Hematopoietic multipotent progenitor cell treated with erythropoietin and hydrocortisone succinate and interleukin-3 and kit ligand, for 17 days (in vitro differentiated cells): ENCODE measurements around the gene GSN.

ENCODE experiments used
- DNase-seq: peaks from one replicate; pipeline ENCODE4 v3.0.0-alpha.2; 2015; ENCODE audit warnings: low spot score

Gene GSN

DNA sequence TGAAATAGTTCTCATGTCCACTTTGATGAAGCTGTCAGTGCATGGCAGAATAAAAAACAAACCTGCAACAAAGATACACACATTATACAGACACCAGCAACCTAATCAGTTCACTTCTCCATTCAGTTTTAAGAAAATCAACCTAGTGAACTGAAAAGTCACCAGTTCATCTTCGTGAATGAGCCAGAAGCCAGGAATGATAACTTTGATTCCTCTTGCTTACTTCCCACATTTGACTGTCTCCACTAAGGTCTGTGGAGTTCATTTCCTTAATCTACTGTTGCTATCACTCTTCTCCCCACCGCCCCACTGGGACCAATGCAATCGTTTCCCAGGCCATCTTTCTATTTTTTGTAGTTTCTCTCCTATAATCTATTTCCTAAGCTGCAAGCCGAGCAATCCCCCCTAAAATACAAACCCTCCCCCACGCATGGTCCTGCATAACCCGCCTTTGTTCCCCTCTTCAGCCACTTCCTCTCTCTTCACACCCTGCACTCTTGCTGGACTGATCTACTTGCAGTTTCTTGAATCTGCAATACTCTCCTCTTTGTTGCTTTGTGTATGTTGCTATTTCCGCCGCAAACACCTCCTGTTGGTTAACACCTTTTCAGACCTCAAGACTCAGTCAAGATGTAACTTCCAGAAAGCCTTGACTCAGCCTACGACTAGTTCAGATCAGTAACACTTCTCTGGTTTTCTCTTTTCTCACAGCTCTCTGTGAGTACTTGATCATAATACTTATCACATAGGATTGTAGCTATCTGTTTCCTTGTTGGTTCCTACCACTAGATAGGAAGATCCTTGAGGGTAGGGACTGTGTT, 85.5 kb downstream of the GSN start:
- peak; percentile 66 for DNase-seq

DNA sequence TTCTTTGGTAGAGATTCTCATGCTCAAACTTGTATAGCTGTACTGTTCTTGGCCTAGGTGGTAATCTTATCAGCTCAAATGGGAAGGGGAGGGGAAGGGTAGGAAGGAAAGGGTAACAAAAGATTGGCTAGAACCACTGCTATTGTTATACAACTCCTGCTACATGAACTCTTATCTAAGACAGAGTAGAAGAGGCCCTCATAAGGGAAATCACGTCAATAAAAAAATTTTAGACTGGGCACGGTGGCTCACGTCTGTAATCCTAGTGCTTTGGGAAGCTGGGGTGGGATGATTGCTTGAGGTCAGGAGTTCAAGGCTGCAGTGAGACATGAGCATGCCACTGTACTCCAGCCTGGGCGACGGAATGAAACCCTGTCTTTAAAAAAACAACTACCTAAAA, 86.2 kb downstream of the GSN start:
- DNase-seq = no peak

DNA sequence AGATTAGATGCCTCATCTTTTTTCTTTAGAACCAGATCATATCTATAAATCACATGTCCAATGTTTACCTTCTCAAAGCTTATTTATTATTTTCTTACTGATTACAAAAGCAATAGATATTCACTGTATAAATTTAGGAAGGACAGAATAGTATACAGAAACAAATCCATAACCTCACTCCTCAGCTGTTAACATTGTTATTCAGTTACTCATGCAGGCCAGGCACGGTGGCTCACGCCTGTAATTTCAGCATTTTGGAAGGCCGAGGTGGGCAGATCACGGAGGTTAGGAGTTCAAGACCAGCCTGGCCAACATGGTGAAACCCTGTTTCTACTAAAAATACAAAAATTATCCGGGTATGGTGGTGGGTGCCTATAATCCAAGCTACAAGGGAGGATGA, 86.8 kb downstream of the GSN start:
- DNase-seq = no peak

DNA sequence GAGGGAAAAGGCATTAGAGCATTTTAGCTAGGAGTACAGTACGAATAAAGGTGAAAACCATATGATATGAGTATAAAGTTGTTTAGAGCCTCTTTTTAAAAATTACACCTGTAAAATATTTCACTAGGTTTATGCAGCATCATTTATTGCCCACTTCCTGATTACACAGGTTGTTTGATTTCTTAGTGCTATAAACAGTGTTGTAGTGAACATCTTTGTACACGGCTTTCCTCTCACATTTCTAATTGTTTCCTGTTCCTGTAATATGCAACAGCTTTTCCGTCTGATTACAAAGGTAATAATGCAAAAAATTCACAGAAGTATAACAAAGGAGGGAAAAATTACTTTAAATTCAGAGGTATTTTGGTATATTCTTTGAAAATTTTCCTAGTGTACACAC, 89.0 kb downstream of the GSN start:
- no peak for DNase-seq

DNA sequence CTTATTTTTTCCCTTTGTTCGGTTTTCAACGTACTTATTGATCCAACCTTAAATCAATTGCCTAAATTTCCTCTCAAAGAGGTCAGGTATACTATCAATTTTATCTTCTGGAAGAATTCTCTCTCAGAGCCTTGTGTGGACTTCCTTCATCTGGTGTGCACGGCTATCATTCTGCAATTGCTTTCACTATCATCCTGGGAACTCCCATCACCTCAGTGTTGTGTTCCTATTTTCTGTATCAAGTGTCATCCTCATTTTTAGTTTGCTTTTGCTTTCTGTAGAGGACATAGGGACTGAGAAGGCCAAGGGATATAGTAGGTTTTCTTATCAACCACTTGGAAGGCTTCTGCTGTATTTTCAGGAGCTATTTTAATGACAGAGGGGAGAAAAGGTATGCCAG, 90.8 kb downstream of the GSN start:
- no peak for DNase-seq

DNA sequence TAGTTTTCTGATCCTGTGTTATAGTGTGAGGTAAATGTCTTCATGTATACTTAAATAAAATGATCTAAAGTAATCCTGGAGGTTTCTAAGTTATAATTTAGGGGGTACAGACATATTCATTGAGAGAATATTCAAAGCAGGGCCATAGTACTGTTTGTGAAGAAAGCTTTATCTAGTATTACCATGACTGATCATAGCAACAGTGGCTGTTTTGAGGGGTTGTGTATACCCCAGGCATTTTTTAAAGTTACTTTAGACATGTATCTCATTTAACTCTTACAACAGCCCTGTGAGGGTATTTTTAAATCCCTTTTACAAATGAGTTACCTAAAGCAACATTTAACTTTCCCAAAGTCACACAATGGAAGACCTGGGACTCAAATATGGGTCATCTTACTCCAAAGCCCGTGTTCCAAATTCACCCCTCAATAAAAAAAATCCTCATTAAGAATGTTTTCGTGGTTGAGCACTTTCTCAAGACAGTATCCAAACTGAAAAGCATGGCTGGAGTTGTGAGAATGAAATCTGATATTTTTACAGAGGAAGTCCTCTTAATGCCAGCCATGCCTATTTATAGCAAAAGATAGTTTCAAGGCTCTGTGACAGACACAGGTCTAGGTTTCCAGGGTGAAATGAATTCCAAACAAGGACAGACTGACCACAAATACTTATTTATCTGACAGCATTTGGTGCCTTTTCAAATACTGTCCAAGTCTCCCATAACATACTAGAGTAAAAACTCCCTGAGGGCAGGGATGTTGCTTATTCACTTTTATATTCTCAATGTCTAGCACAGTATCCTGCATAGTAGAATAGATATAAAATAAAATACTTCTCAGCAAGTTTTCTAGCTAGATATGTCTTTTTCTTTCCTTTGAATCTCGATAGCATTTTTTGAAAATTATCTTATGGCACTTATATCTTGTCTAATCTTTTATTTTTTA, 91.7 kb downstream of the GSN start:
- DNase-seq = peak; percentile 69

DNA sequence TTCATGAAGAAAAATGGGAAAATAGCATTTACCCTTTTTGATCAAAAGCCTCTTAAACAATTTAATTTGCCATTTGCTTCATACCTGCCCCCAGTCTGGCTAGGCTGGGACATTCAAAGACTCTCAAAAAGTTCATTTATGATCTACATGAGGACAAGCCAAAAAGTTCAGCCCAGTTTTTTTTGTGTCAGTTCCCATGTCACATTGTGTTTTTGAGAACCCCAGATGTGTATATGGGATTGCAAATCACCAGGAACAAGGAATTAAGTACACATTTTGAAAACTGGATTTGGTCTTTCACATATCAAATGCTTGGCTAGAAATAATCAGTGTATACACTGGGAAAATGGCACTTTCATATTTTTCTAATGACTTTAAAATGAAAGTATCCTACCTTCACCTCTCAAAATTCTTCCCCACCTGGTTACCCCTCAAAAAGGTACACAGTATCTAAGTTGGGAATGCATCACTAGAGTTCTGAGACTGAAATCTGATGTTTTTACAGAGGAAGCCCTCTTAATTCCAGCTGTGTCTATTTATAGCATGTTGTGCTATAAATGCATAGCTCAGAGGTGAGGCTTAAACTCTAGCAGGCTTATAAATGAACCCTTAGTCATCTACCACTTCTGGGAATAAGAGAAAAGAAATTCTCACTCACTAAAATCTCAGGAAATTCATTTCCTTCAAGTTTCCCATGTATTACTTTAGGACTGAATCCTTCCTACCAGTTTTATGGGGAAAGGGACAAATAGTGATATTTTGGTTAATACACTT, 92.8 kb downstream of the GSN start:
- peak; percentile 71 for DNase-seq

DNA sequence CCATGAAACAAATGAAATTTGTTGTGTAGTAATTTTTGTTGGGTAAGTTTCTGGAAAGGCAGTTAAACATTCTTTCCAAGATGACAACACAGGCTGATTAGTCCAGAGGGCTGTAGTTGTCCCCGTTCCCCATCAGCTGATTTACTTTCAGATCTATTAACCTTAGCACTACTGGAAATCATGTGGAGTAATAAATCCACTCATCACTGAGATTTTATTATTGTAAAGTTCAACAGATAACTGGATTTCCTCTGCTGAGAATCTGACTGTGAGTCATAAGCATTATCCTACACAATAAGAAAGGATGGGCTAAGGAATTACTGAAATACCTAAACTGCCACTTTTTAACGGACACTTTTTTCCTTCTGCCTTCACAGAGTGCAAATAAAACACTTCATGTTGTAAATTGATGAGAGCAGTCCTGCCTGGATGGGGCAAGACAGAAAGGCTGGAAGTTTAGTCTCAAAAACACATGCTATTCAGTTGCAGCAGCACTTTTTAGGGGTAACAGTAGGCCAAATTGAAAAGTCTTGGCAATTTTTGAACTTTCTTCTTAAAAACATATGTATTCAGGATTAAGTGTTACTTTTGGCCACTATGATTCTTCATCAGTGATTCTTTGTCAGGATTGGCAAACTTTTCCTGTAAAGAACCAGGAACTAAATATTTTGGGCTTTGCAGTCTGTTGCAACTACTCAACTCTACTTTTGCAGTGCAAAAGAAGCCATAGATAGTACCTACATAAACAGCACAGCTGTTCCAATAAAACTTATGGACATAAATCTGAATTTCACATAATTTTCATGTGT, 95.1 kb downstream of the GSN start:
- peak; percentile 74 for DNase-seq

DNA sequence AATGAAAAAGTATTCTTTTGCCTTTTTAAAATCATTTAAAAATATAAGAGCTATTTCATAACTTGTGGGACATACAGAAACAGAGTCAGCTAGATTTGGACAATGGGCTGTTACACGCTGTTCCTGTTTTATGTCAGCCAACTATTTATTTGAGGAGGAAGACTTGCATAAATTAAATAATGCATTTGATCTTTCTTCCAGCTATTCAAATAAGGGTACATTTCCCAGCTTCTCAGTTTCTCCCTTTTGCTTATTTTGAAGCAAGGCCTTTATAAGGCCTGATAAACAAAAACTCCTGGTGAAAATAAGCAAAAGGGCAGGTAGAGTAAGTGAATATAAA, 95.6 kb downstream of the GSN start:
- no peak for DNase-seq

DNA sequence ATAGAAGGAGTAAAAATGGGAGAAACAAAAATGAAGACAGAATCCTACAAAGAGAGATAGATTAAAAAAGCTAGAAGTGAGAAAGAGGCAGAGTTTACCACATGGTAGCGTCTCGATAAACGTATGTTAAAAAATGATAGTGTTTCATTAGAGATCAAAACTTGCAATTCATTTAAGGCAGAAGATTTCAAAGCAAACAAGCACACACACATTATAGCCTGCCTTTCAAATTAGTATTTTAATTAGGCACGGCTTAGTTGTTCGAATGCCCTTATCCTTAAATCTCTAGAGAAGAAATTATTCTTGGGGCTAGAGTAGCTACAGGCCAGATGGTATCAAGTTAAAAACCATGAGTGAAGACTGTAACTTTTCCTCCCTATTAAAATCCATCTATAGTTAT, 96.1 kb downstream of the GSN start:
- DNase-seq = peak; percentile 84

DNA sequence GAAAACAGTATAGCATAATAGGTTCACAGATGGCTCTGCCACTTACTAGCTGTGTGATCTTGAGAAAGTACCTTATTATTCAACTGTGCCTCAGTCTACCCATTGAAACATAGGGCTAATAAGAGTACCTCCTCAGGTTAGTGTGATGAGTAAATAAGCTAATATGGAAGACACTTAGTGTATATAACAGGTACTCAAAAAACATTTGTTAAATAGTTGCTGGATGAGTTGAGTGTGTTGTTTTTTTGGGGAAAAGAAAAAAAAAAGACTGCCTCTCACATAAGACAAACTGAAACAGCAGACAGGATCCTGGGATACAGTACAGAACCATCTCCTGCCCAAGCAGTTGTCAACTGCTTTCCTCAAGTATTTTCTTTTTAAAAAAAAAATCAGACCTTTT, 96.9 kb downstream of the GSN start:
- peak; percentile 77 for DNase-seq

DNA sequence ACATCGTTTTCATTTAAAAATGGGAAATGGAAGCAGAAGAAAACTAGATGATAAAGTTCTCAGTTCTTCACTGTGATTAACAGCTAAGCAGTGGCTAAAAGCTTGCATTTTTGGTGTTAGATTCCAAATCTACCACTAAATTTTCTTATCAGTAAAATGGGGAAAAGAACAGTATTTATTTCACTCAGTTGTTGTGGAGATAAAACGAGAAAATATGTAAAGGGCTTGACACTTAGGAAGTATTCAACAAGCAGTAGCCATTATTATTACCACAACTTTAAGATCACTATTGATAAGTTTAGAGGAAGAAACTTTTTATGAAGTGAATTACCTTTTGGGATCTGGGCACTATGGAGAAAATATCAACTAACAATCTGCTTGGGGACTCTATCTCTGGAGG, 97.6 kb downstream of the GSN start:
- DNase-seq = peak; percentile 79

DNA sequence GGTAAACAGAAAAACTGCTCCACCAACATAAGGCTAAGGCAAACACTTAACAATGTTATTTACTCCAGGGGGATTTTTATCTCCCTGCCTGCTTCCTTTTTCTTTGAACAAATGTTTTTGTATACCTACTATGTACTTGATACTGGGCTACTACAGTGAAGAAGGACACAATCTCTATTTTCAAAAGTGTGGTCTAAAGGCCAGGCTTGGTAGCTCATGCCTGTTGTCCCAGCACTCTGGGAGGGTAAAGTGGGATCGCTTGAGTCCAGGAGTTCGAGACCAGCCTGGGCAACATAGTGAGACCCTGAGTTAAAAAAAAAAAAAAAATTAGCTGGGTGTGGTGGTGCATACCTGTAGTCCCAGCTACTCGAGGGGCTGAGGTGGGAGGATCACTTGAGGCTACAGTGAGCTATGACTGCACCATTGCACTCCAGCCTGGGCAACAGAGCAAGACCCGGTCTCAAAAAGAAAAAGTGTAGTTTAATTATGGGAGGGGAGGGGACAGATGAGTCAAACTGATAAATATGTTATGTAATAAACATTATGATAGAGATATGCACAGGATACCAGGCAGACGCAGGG, 98.7 kb downstream of the GSN start:
- peak; percentile 75 for DNase-seq

DNA sequence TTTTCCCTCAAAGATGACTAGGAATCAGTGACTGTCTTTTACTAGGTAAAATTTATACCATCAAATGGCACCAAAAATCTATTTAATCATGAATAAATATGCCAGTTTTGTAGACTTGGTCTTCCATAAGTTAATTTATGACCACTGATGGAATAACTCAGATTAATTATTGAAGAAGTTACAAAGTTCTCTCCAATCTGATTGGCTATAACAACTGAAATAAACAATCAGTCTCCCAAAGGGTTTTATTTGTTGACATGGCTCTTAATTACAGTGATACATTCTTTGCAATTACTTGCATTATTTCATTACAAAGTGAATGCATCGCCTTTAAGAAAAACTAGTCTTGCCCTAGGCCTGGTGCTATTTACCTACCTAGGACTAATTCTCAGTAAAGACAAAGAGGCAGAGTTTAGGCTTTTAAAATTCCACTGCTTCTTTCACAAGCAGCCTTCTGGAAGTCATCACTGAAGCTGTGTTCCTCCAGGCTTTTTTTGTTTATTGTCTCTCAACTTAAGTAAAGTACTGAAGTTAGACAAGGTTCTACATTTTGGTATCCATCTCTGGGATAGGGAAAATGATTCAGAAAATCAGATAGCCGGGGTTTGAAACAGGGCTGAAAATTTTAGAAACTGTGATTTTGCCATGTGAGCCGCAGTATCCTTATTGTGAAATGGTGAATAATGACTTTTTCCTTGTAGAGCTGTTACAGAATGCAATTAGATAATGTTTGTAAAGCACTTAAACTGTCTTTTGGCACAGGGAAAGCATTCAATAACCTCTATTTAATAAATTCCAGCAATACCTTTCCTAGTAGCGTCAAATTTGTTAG, 99.6 kb downstream of the GSN start:
- DNase-seq = peak; percentile 76

DNA sequence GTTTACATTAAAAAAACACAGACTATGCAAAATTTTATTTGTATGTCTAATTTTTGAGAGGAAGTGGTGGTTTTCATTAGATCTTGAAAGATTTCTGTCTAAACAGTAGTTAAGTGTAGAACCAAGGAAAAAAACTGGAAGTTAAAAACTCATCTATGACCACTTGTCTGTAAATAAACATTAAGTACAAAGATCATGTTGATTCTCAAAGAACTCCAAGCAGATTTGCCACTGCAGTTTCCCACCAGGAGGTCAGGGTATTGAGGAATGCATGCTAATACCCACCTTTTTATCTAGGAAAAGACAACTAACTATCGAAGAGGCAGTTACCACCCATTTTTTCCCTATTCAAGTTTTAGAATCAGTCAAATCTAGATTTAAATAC, 100.2 kb downstream of the GSN start:
- peak; percentile 75 for DNase-seq

DNA sequence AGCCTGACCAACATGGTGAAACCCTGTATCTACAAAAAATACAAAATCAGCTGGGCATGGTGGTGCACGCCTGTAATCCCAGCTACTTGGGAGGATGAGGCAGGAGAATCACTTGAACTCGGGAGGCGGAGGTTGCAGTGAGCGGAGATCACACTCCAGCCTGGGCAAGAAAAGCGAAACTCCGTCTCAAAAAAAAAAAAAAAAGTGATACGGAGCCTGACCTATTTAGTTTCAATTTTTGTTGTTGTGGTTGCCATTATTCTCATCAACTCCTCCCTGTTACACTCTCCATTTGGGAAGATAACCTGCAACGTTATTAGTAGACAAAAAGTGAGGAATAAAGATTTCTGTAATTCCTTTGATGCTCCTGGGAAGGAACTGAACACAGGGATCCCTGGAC, 100.8 kb downstream of the GSN start:
- peak; percentile 78 for DNase-seq

DNA sequence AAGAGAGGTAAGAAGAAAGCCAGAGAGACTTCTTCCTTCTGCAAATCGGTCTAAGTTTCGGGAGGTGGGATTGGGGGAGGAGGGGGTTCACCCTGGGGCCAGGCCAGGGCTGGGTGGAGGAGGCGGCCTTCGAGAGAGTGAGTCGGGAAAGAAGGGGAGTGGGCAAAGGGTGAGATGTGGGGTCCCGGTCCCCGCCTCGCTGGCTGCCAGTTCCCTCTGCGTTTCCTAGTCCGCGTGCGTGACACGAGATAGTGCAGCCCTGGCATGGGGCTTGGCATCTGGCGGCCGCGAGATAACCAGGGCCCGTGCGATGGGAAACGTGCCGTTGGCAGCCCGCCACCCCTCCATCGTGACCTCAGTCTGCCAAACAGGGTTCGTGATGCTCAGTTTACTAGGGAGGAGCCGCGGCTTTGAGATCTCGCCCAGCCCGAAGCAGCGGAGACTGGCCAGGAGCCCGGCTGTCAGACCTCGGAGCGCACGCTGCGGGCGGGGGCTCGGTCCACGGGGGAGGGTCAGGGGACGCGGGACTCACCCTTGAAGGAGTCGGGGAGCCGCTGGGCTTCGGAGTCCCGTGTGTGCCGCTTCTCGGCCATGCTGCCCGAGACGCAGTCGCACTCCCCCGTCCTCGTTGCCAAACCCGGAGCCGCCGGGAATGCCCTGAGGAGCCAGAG, 101.8 kb downstream of the GSN start, which contains the start of gene STOM:
TSS of gene STOM (minus strand) at position 656 of the 671 bp plus-strand sequence. CDS start at position 593, 63 bp downstream.
- DNase-seq = peak; percentile 99

DNA sequence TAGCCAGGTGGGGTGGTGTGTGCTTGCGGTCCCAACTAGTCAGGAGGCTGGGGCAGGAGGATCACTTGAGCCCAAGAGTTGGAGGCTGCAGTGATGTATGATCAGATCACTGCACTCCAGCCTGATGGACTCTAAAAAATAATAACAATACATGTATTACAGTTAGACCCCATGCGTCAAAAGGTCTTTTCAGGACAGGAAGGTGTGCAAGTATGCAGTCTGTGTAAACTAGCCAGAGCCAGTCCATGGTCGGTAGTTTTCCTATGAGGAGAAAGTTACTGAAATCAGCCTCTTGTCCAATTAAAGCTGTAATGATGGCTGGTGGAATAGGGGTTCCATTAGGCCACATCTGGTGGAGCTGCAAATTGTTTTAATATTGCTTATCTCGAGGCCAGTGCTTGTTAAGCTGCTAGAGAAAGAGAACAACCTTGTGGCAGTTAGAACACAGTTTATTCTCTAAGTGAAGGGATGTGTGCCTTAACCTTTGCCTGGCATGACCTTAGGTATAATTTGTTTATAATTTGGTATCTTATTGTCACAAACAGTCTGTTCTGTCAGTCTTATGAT, 103.6 kb downstream of the GSN start:
- peak; percentile 66 for DNase-seq
